Tibial nerve (tissue), 4 donors: Measurements from ENCODE around the gene TMEM135.

Experiments used
- CTCF ChIP-seq, 5 experiments: fragments of 200-600 bp in 3 of 5; fragments of 450-650 bp in 2 of 5; sonication (generic) in 3 of 5; IDR thresholded peaks; one replicate each; pipeline ENCODE4 v1.5.1; 2016 to 2019; ENCODE audit warnings: antibody characterized with exemption in 5 of 5, mild to moderate bottlenecking in 3 of 5, moderate library complexity in 2 of 5
- EP300 ChIP-seq, 2 donors: sonication (generic); formaldehyde crosslinking; IDR thresholded peaks; one replicate each; pipeline ENCODE4 v1.6.1; 2017; ENCODE audit warnings: antibody characterized with exemption in 2 of 2, mild to moderate bottlenecking in 1 of 2

GRCh38 chr11:87316491-87316890, 278.8 kb downstream of the TMEM135 start:
- TF ChIP-seq CTCF (IDR thresholded peaks at IDR 0.05) (no peak), EP300 (IDR thresholded peaks at IDR 0.05) (no peak)
